HG02943 (cell line): ENCODE results near the gene TNFRSF1B.

Source experiments
- ATAC-seq: cut with Tn5 transposase; IDR thresholded peaks from one replicate; pipeline ENCODE4 v1.9.1; 2021; ENCODE audit warnings: mild to moderate bottlenecking, low read depth, moderate library complexity; ENCODE audit not compliant: unreplicated experiment

TNFRSF1B gene

GRCh38 chr1:12141163-12141850 lies 25.5 kb upstream of the TNFRSF1B start:
- no peak for ATAC-seq

- no peak for ATAC-seq
Measured at GRCh38 chr1:12142141-12142823, 24.5 kb upstream of the TNFRSF1B start.

DNA sequence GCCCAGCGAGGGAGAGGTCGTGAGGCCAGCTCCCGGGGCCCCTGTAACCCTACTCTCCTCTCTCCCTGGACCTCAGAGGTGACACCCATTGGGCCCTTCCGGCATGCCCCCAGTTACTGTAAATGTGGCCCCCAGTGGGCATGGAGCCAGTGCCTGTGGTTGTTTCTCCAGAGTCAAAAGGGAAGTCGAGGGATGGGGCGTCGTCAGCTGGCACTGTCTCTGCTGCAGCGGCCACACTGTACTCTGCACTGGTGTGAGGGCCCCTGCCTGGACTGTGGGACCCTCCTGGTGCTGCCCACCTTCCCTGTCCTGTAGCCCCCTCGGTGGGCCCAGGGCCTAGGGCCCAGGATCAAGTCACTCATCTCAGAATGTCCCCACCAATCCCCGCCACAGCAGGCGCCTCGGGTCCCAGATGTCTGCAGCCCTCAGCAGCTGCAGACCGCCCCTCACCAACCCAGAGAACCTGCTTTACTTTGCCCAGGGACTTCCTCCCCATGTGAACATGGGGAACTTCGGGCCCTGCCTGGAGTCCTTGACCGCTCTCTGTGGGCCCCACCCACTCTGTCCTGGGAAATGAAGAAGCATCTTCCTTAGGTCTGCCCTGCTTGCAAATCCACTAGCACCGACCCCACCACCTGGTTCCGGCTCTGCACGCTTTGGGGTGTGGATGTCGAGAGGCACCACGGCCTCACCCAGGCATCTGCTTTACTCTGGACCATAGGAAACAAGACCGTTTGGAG lies 23.7 kb upstream of the TNFRSF1B start:
- no peak for ATAC-seq

- no peak for ATAC-seq
Measured at GRCh38 chr1:12143631-12144155, 23.1 kb upstream of the TNFRSF1B start.

- no peak for ATAC-seq
Measured at GRCh38 chr1:12144236-12144635, 22.6 kb upstream of the TNFRSF1B start.

GRCh38 chr1:12144969-12145368 lies 21.8 kb upstream of the TNFRSF1B start:
- no peak for ATAC-seq

GRCh38 chr1:12145616-12146342 lies 21.0 kb upstream of the TNFRSF1B start:
- ATAC-seq = no peak

- no peak for ATAC-seq
Measured at GRCh38 chr1:12146343-12147112, 20.3 kb upstream of the TNFRSF1B start.

- no peak for ATAC-seq
Measured at GRCh38 chr1:12147201-12147701, 19.5 kb upstream of the TNFRSF1B start.

GRCh38 chr1:12148160-12148957 lies 18.4 kb upstream of the TNFRSF1B start:
- ATAC-seq = no peak

GRCh38 chr1:12148958-12149790 lies 17.6 kb upstream of the TNFRSF1B start:
- ATAC-seq = no peak

GRCh38 chr1:12149791-12150175 lies 17.0 kb upstream of the TNFRSF1B start:
- ATAC-seq = no peak

GRCh38 chr1:12150456-12151200 lies 16.2 kb upstream of the TNFRSF1B start:
- ATAC-seq = no peak

DNA sequence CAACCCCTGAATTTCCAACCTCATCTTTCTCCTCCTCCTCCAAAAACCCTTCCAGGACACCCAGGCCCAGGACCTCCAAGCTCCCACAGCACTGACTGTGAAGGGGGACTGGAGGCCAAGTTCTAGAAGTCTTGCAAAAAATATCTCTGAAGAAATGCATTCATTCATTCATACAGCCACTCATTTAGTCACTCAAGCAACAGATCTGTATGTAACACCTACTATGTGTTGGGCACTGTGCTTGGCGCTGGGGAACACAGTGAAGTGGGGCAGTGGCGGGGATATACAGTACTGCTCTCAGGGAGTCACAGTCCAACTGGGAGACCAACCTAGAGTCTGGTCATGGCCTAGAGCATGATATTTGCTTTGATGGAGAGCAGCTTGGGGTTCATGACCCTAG lies 15.3 kb upstream of the TNFRSF1B start:
- ATAC-seq = no peak

- peak; percentile 56 for ATAC-seq
Measured at GRCh38 chr1:12152113-12152891, 14.5 kb upstream of the TNFRSF1B start.

DNA sequence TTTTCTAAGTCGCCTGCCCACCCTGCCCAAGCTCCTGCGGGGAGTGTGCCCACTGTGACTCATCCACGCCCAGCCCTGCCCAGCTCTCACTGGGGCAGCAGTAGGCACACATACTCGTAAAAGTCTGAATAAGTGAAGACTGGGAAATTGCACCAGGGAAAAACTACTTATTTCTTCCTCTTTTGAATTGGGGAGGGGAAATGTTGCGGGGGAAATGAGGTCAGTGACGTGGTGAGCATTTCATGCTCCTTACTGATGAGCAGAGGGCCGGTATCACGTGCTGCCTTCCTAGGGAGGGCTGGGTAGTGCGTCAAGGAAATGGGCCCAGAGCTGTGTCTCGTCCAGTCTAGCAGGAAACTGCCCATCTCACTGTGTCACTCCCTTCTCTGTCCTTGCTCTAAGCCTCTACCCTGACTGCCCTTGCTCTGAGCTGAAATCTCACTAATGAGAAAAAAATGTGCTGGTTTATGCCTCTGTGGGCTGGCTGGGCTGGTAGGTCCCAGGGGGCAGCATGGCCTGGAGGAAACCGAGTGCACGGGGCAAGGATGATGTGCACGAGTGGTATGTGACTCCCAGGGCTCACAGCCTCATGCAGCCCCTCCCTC lies 13.5 kb upstream of the TNFRSF1B start:
- ATAC-seq = no peak
